Activated CD4-positive, alpha-beta T cell treated with anti-CD3 and anti-CD28 coated beads, Interleukin-2, amount 10 ng/mL, durations not matched to agents 7 days and 5 days (primary cell): ENCODE data around the gene CLSTN2. TPM values are rescaled to one million over a fixed set of nuclear protein-coding genes. Genes with fewer than 3 reads are reported as not detected.

Experiments used
- CTCF ChIA-PET: fragments of 350-600 bp; sonication (Branson Sonifier 250); formaldehyde crosslinking; loops from one replicate; lab custom pipeline; 2021; ENCODE audit warnings: antibody characterized with exemption; lab: Charles Lee
- POLR2A ChIA-PET: fragments of 350-600 bp; sonication (Branson Sonifier 250); formaldehyde crosslinking; loops from one replicate; lab custom pipeline; 2021; ENCODE audit warnings: antibody characterized with exemption; lab: Charles Lee
- DNase-seq: peaks from one replicate; pipeline ENCODE4 v3.0.0-alpha.2; 2020
- H3K27ac Mint-ChIP-seq: one replicate; pipeline ENCODE4 v1.8.0; 2021; ENCODE audit warnings: mild to moderate bottlenecking, moderate library complexity, mixed read lengths
- H3K27me3 Mint-ChIP-seq: one replicate; pipeline ENCODE4 v1.8.0; 2021; ENCODE audit warnings: mixed read lengths
- H3K36me3 Mint-ChIP-seq: one replicate; pipeline ENCODE4 v1.8.0; 2021; ENCODE audit warnings: low read depth, mixed read lengths
- H3K4me1 Mint-ChIP-seq: one replicate; pipeline ENCODE4 v1.8.0; 2021; ENCODE audit warnings: mixed read lengths
- H3K4me3 Mint-ChIP-seq: one replicate; pipeline ENCODE4 v1.8.0; 2021; ENCODE audit warnings: mild to moderate bottlenecking, moderate library complexity, mixed read lengths
- H3K9me3 Mint-ChIP-seq: one replicate; pipeline ENCODE4 v1.8.0; 2021; ENCODE audit warnings: mixed read lengths
- total RNA-seq, 2 experiments: library from RNA; stranded (reverse); gene quantifications; one replicate each; pipeline ENCODE4 v1.2.3, GENCODE V29; 2021

The CLSTN2 gene
- total RNA-seq, 2 experiments from 2014 or later, result not detected

DNA sequence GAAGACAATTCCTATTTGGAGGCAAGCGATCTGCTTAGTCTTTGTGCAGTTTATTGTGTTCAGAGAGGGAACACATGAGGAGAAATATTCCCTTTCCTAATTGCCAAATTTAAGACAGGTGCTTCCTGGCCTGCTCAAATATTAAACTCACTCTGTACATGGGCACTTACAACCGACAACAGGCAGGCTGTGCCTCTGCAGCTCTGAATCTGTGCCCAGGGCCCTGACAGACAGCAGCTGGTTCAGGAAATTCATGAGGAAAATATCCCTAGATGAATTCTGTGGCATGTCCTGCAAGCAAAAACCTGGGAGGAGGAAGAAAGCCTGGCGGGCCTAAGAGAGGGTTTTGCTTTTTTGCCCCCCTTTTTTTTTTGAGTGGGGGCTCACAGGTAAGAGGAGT lies 573.6 kb downstream of the CLSTN2 start:
- no peaks in the 10 kb centered on the region for H3K36me3 Mint-ChIP-seq
- H3K4me1 Mint-ChIP-seq, result no peaks in the 10 kb centered on the region
- H3K9me3 Mint-ChIP-seq, result no peaks in the 10 kb centered on the region
- DNase-seq, result no peak
- POLR2A ChIA-PET, result no interaction called here
- no peak overlapping the region for H3K27ac Mint-ChIP-seq
- no peak overlapping the region for H3K4me3 Mint-ChIP-seq
- CTCF ChIA-PET, result no interaction called here
- H3K27me3 Mint-ChIP-seq, result peaks cover 17% of the 10 kb centered on the region

DNA sequence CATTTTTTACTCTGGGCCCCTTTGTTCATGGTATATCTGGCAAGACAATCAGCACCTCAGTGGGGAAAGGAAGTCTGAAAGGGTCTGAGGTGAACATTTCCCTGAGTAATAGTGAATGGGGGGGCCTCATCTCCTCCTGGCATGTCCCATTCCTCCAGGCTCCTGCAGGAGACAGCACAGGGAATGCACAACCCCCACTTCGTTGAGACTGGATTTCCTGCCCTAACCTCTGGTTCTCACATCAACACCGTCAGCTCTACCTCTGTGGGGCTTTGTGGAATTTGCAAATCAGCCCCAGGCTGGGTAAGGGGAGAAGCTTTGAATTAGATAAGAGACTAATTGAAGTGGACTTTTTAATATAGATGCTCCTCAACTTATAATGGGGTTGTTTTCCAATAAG lies 574.5 kb downstream of the CLSTN2 start:
- Mint-ChIP-seq H3K36me3 (no peaks in the 10 kb centered on the region), H3K4me1 (no peaks in the 10 kb centered on the region), H3K27ac (no peak overlapping the region), H3K9me3 (no peaks in the 10 kb centered on the region), H3K27me3 (peaks cover 17% of the 10 kb centered on the region), H3K4me3 (no peak overlapping the region)
- CTCF ChIA-PET, result no interaction called here
- POLR2A ChIA-PET, result no interaction called here
- DNase-seq, result no peak

DNA sequence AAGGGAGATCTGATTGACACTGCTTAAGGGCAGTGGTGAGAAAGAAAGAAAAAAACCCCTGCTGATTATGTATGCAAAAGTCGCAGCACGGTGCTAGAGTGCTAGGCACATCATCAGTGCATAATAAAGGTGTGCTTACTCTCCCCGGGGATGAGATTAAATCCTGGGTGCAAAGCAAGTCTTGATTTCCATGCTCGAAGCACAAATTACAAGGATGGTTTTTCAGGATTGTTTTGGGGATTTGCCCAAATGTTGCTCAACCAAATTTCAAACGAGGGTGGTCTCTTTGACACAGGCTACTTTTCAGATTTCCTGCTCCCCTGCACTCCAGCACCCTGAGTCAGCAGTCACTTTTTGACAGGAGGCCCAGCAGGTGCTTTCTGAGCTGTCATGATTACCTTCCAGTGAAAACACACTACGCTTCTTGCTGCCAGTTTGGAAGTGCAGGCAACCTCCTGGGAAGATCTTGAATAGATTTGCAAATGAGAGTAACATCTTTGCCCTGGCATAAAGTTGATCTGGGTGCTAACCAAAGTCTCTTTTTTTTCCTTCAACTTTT lies 575.4 kb downstream of the CLSTN2 start:
- ChIA-PET POLR2A (no interaction called here), CTCF (no interaction called here)
- no peaks in the 10 kb centered on the region for H3K36me3 Mint-ChIP-seq
- H3K27me3 Mint-ChIP-seq, result peaks cover 17% of the 10 kb centered on the region
- H3K4me1 Mint-ChIP-seq, result no peaks in the 10 kb centered on the region
- no peak overlapping the region for H3K4me3 Mint-ChIP-seq
- no peak for DNase-seq
- no peaks in the 10 kb centered on the region for H3K9me3 Mint-ChIP-seq
- no peak overlapping the region for H3K27ac Mint-ChIP-seq

DNA sequence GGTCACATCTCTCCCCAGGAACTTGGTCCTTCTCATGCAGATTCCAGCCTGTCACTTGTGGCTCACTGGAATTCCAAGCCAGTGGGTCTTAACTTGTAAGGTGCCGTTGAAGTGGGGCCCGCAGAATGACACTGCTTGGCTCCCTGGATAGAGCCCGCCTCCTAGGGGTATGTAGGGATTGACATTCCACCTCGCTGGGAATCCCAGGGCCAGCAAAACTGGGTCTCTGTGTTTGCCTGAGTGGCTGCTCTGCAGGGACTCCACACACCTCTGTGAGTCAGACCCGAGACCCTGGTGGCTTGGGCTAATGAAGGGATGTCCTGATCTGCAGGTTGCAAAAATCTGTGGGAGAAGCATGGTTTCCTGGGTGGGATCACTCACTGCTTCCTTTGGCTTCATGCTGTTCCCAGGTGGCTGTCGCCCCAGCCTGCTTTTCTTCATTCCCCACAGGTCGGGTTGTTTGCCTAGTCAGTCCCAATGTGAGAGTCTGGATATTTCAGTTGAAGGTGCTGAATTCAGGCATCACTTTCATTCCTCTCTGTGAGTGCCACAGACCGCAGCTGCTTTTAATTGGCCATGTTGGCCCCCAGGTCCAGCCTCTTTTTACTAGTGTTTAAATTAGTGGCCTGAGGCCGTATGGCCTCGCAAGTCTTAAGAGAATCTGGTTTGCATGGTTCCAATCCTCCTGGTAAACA lies 586.9 kb downstream of the CLSTN2 start:
- POLR2A ChIA-PET, result no interaction called here
- Mint-ChIP-seq H3K27me3 (peaks cover 6% of the 10 kb centered on the region), H3K9me3 (no peaks in the 10 kb centered on the region), H3K4me1 (no peaks in the 10 kb centered on the region), H3K27ac (no peak overlapping the region), H3K36me3 (no peaks in the 10 kb centered on the region), H3K4me3 (no peak overlapping the region)
- no peak for DNase-seq
- CTCF ChIA-PET, result no interaction called here

GRCh38 chr3:140522653-140523380 lies 587.8 kb downstream of the CLSTN2 start:
- ChIA-PET CTCF (no interaction called here), POLR2A (no interaction called here)
- H3K27me3 Mint-ChIP-seq, result peaks cover 6% of the 10 kb centered on the region
- H3K4me1 Mint-ChIP-seq, result no peaks in the 10 kb centered on the region
- H3K36me3 Mint-ChIP-seq, result no peaks in the 10 kb centered on the region
- H3K9me3 Mint-ChIP-seq, result no peaks in the 10 kb centered on the region
- DNase-seq, result no peak
- no peak overlapping the region for H3K4me3 Mint-ChIP-seq
- H3K27ac Mint-ChIP-seq, result no peak overlapping the region

DNA sequence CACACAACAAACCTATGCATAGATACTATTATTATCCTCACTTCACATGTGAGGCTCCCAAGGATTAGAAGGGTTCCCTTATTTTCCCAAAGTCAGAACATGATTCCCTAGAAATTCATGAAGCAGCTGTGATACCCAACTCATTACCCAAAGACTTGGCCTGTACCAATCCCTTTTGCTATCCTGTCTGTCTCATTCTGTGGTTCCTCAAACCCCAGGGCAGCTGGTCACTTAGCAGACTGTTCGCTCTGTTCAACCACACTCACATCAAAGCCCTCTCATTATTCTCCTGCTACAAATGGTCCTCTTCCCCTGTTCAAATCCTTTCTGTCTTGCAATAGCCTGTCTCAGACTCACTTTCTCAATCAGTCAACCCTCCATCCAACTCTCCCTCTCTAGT lies 588.6 kb downstream of the CLSTN2 start:
- H3K9me3 Mint-ChIP-seq, result no peaks in the 10 kb centered on the region
- no peak overlapping the region for H3K27ac Mint-ChIP-seq
- no peaks in the 10 kb centered on the region for H3K4me1 Mint-ChIP-seq
- no peaks in the 10 kb centered on the region for H3K36me3 Mint-ChIP-seq
- H3K27me3 Mint-ChIP-seq, result peaks cover 6% of the 10 kb centered on the region
- DNase-seq, result no peak
- ChIA-PET POLR2A (no interaction called here), CTCF (no interaction called here)
- no peak overlapping the region for H3K4me3 Mint-ChIP-seq

GRCh38 chr3:140527156-140527555 lies 592.2 kb downstream of the CLSTN2 start:
- Mint-ChIP-seq H3K9me3 (no peaks in the 10 kb centered on the region), H3K36me3 (no peaks in the 10 kb centered on the region), H3K27ac (no peak overlapping the region), H3K4me3 (no peak overlapping the region), H3K27me3 (peaks cover 9% of the 10 kb centered on the region), H3K4me1 (no peaks in the 10 kb centered on the region)
- DNase-seq, result no peak
- POLR2A ChIA-PET, result no interaction called here
- CTCF ChIA-PET, result no interaction called here

DNA sequence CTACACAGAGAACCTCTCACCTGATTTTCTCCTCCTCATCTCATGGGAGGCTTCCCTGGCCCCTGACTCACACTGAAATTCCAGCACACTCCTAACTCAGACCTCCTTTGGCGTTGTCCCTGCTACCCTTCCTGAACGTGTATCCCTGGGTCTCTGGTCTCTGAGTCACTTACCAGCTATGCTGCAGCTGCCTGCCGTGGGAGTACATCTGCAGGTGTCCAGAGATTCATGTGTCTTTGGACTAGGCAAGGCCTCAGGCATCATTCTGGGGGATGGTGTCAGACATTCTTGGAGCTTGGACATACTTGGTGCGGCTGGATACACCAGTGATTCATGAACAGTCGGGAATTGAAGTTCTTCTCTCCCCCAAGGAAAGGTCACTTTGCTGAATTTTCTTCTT lies 594.1 kb downstream of the CLSTN2 start:
- no peak overlapping the region for H3K4me3 Mint-ChIP-seq
- H3K27ac Mint-ChIP-seq, result no peak overlapping the region
- POLR2A ChIA-PET, result no interaction called here
- H3K9me3 Mint-ChIP-seq, result no peaks in the 10 kb centered on the region
- DNase-seq, result no peak
- no peaks in the 10 kb centered on the region for H3K36me3 Mint-ChIP-seq
- peaks cover 4% of the 10 kb centered on the region for H3K27me3 Mint-ChIP-seq
- no peaks in the 10 kb centered on the region for H3K4me1 Mint-ChIP-seq
- CTCF ChIA-PET, result no interaction called here

GRCh38 chr3:140529558-140529957 lies 594.6 kb downstream of the CLSTN2 start:
- H3K4me3 Mint-ChIP-seq, result no peak overlapping the region
- peaks cover 4% of the 10 kb centered on the region for H3K27me3 Mint-ChIP-seq
- CTCF ChIA-PET, result no interaction called here
- no peak for DNase-seq
- no peaks in the 10 kb centered on the region for H3K36me3 Mint-ChIP-seq
- no peak overlapping the region for H3K27ac Mint-ChIP-seq
- H3K9me3 Mint-ChIP-seq, result no peaks in the 10 kb centered on the region
- no peaks in the 10 kb centered on the region for H3K4me1 Mint-ChIP-seq
- POLR2A ChIA-PET, result no interaction called here

GRCh38 chr3:140530131-140530530 lies 595.1 kb downstream of the CLSTN2 start:
- ChIA-PET CTCF (interaction anchor here (1.0 kb wide), 1 partner anchor 425 kb away, joined by 3 read pairs; no protein-coding TSS in a partner anchor), POLR2A (no interaction called here)

GRCh38 chr3:140530603-140531002 lies 595.6 kb downstream of the CLSTN2 start:
- POLR2A ChIA-PET, result no interaction called here

More at GRCh38 chr3:140530131-140530530, 595.1 kb downstream of the CLSTN2 start:
- Mint-ChIP-seq H3K36me3 (no peaks in the 10 kb centered on the region), H3K4me3 (no peak overlapping the region), H3K27ac (no peak overlapping the region), H3K9me3 (no peaks in the 10 kb centered on the region), H3K4me1 (no peaks in the 10 kb centered on the region), H3K27me3 (peaks cover 4% of the 10 kb centered on the region)
- DNase-seq, result no peak

DNA sequence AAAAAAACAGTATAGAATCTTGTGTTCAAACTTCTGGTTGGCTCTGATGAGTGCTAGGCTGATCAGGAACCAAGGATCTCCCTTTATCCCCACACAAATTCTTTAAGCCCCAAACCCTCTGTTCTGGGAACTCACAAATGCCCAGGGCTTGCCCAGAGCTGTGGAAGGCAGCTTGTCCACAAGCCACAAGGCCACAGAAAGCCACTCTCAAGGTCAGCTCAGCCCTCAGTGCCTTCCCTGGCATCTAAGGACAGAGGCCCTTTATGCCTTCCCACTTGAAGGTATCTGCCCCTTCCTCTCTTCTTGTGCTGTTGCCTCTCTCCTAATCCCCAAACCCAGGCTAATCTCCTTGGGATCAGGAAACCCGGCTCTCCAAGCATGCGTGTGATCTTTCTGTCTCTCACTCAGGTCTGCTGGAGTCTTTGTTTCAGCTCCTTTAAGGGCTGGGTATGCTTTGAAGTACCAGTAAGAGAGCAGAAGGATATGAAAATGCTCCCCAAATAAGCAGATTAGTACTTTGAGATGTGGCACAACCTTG lies 597.9 kb downstream of the CLSTN2 start:
- no peak for DNase-seq
- no peaks in the 10 kb centered on the region for H3K9me3 Mint-ChIP-seq
- POLR2A ChIA-PET, result no interaction called here
- H3K4me3 Mint-ChIP-seq, result no peak overlapping the region
- no peak overlapping the region for H3K27ac Mint-ChIP-seq
- peaks cover 3% of the 10 kb centered on the region for H3K27me3 Mint-ChIP-seq
- no peaks in the 10 kb centered on the region for H3K4me1 Mint-ChIP-seq
- no peaks in the 10 kb centered on the region for H3K36me3 Mint-ChIP-seq
- CTCF ChIA-PET, result no interaction called here

More at GRCh38 chr3:140530603-140531002, 595.6 kb downstream of the CLSTN2 start:
- CTCF ChIA-PET, result interaction anchor here (1.0 kb wide), 1 partner anchor 426 kb away, joined by 3 read pairs; no protein-coding TSS in a partner anchor
- no peaks in the 10 kb centered on the region for H3K36me3 Mint-ChIP-seq
- H3K4me3 Mint-ChIP-seq, result no peak overlapping the region
- no peak for DNase-seq
- H3K27ac Mint-ChIP-seq, result no peak overlapping the region
- no peaks in the 10 kb centered on the region for H3K9me3 Mint-ChIP-seq
- H3K27me3 Mint-ChIP-seq, result peaks cover 3% of the 10 kb centered on the region
- no peaks in the 10 kb centered on the region for H3K4me1 Mint-ChIP-seq
